Upper lobe of left lung (tissue), 6 donors: ENCODE results near the gene FAM120B. TPM values are rescaled to one million over a fixed set of nuclear protein-coding genes. Genes with fewer than 3 reads are reported as not detected.
A peak's percentile ranks its signal among the peaks of the same experiment; 100 is the strongest.

Experiments used
- ATAC-seq, 2 donors: fragments of 200-7000 bp; cut with Tn5 transposase; one replicate each; pipeline ENCODE4 v1.9.1; 2022; ENCODE audit warnings: mild to moderate bottlenecking in 2 of 2, moderate library complexity in 2 of 2; ENCODE audit not compliant: low FRiP score in 2 of 2
- DNase-seq, 2 donors: peaks; one replicate each; pipeline ENCODE4 v3.0.0-alpha.2; 2019 to 2020
- H3K27ac ChIP-seq, 4 donors: fragments of 200-600 bp; sonication (generic); one replicate each; pipeline ENCODE4 v1.5.1; 2016 to 2019
- H3K27me3 ChIP-seq, 4 donors: fragments of 200-600 bp; sonication (generic); one replicate each; pipeline ENCODE4 v1.5.1; 2017 to 2019
- H3K36me3 ChIP-seq, 4 donors: fragments of 200-600 bp; sonication (generic); one replicate each; pipeline ENCODE4 v1.5.1; 2016 to 2019
- H3K4me1 ChIP-seq, 4 donors: fragments of 200-600 bp; sonication (generic); one replicate each; pipeline ENCODE4 v1.5.1; 2018 to 2019
- H3K4me3 ChIP-seq, 4 donors: fragments of 200-600 bp; sonication (generic); one replicate each; pipeline ENCODE4 v1.5.1; 2017 to 2019; ENCODE audit warnings: mild to moderate bottlenecking in 2 of 4, moderate library complexity in 1 of 4
- H3K9me3 ChIP-seq, 4 donors: fragments of 200-600 bp; sonication (generic); one replicate each; pipeline ENCODE4 v1.5.1; 2018 to 2019
- EP300 ChIP-seq, 4 donors: sonication (generic); formaldehyde crosslinking; IDR thresholded peaks; one replicate each; pipeline ENCODE4 v1.5.1; 2017; ENCODE audit warnings: antibody characterized with exemption in 4 of 4, control low read depth in 2 of 4
- POLR2A ChIP-seq, 4 donors: fragments of 450-650 bp; IDR thresholded peaks; one replicate each; pipeline ENCODE4 v1.5.1; 2016 to 2017; ENCODE audit warnings: antibody characterized with exemption in 4 of 4, mild to moderate bottlenecking in 2 of 4
- POLR2AphosphoS5 ChIP-seq, 2 donors: sonication (generic); formaldehyde crosslinking; IDR thresholded peaks; one replicate each; pipeline ENCODE4 v1.5.1; 2017; ENCODE audit warnings: antibody characterized with exemption in 2 of 2
- WGBS, 2 donors: methylation state at CpG; one replicate each; pipeline ENCODE4 v1.1.5; 2017 to 2018; 5-methylcytosine and 5-hydroxymethylcytosine counted together
- total RNA-seq, 6 donors: library from RNA; depleted of rRNA in 4 of 6; stranded (reverse); fragments of >200 nt in 4 of 6; gene quantifications; one replicate each; pipeline versions ENCODE4 v1.1.0 to v1.2.1, GENCODE V29; 2016 to 2021
- TF ChIP-seq, protein P1 (sequence below), 6 experiments: fragments of 450-650 bp in 4 of 6; fragments of 200-600 bp in 2 of 6; sonication (generic) in 2 of 6; IDR thresholded peaks; one replicate each; pipeline ENCODE4 v1.5.1; 2016 to 2019; ENCODE audit warnings: antibody characterized with exemption in 6 of 6
- donor health status: DM: no; HTN: no; CAD: no; lungs with moderate emphysema.
- donor health status: DM: no; HTN: yes; CAD: no; lungs with severe emphysema.

FAM120B gene
- total RNA-seq, 6 donors from 2014 or later: 20.1 to 51.3 (median 28.3) TPM

DNA sequence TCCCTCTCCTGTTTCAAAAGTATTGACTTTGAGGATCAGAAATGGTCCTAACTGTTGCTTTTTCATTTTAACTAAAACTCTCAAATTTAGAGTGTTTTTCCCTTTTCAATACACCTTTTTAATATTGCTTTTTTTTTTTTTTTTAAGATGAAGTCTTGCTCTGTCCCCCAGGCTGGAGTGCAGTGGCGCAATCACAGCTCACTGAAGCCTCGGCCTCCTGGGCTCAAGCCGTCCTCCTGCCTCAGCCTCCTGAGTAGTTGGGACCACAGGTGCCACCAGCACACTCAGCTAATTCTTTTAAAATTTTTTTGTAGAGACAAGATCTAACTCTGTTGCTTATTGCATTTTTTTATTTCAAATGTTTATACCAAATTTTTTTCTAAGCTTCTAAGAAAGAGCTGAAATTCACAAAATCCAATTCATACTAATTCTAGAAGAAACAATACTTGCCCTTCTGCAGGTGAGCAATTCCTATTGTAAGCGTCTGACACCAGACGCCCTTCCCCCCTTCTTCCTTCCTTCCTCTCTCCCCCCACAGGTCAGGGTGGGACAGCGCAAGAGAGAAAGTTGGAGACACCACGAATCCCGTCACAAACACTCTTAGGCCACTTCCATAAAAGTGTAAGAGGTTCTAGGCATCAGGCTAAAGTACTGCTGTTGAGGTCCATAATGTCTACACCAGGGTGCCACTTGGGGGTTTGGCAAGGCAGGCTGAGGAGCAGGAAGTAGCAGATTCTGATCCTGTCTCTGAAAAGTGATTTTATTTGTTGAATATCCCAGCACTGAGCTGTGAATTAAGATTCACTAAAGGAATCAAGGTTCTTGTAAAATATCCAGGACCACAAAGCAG lies 28.4 kb upstream of the FAM120B start:
- Histone ChIP-seq H3K36me3 (peaks cover 0 to 13% (median 4%) of the 10 kb centered on the region in 4 donors), H3K27ac (peak overlapping the region in 1 of 4 donors; percentile 32), H3K27me3 (no peaks in the 10 kb centered on the region), H3K4me3 (no peak overlapping the region), H3K9me3 (no peaks in the 10 kb centered on the region), H3K4me1 (peaks cover 6 to 24% (median 15%) of the 10 kb centered on the region in 4 donors)
- no peak for TF ChIP-seq POLR2A (IDR thresholded peaks at IDR 0.05)
- TF ChIP-seq, protein P1, sequence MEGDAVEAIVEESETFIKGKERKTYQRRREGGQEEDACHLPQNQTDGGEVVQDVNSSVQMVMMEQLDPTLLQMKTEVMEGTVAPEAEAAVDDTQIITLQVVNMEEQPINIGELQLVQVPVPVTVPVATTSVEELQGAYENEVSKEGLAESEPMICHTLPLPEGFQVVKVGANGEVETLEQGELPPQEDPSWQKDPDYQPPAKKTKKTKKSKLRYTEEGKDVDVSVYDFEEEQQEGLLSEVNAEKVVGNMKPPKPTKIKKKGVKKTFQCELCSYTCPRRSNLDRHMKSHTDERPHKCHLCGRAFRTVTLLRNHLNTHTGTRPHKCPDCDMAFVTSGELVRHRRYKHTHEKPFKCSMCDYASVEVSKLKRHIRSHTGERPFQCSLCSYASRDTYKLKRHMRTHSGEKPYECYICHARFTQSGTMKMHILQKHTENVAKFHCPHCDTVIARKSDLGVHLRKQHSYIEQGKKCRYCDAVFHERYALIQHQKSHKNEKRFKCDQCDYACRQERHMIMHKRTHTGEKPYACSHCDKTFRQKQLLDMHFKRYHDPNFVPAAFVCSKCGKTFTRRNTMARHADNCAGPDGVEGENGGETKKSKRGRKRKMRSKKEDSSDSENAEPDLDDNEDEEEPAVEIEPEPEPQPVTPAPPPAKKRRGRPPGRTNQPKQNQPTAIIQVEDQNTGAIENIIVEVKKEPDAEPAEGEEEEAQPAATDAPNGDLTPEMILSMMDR (IDR thresholded peaks at IDR 0.05): no peak
- no peak for TF ChIP-seq POLR2AphosphoS5 (IDR thresholded peaks at IDR 0.05)
- no peak for TF ChIP-seq EP300 (IDR thresholded peaks at IDR 0.05)
- DNase-seq: no peak
- 63 to 66% methylated on average over 8 of the region's 8 CpGs for WGBS, 2 donors
- ATAC-seq: no peak

DNA sequence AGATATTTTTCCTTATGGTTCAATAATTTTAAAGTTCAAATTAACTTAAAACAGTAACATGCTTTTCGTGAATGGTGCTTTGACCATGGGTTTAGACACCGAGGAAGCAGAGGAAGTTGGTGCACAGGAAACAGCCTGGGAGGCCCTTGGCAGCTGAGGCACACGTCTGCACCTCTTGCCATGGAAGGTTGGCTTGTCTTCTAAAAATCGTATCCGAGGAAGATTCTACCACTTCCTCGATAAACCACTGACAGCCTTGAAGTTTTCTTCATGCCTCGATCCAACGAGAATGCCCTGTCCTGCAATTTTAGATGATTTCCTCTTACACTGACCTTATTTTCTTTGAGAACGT lies 27.8 kb upstream of the FAM120B start:
- no peaks in the 10 kb centered on the region for H3K9me3 ChIP-seq
- H3K27me3 ChIP-seq: no peaks in the 10 kb centered on the region
- peaks cover 6 to 24% (median 15%) of the 10 kb centered on the region in 4 donors for H3K4me1 ChIP-seq
- no peak overlapping the region for H3K4me3 ChIP-seq
- no peak for TF ChIP-seq EP300 (IDR thresholded peaks at IDR 0.05)
- TF ChIP-seq, protein P1 (IDR thresholded peaks at IDR 0.05): no peak
- TF ChIP-seq POLR2AphosphoS5 (IDR thresholded peaks at IDR 0.05): no peak
- TF ChIP-seq POLR2A (IDR thresholded peaks at IDR 0.05): no peak
- WGBS, 2 donors: 29 to 33% methylated on average over 9 of the region's 9 CpGs
- DNase-seq: peak in 1 of 2 donors; percentile 15
- H3K27ac ChIP-seq: peak overlapping the region in 1 of 4 donors; percentile 32
- ATAC-seq: no peak
- peaks cover 0 to 19% (median 7%) of the 10 kb centered on the region in 4 donors for H3K36me3 ChIP-seq

DNA sequence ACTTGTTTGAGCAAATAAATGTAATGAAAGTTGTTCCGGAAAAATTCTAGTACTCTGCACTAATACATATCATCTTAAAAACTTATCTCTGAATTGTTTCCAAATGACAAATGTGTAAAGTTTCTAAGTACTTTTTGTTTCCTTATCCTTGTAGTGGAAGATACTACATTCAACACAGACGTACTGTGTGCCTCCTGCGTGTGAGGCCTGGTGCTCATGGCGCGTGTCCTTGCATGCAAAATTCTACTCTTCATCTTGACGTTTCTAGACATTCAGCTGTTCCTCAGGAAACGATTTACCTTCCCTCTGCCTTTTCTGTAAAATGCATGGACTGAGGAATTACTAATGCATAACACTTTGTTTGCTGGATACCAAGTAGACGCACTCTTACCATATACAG lies 27.1 kb upstream of the FAM120B start:
- H3K4me3 ChIP-seq: no peak overlapping the region
- H3K36me3 ChIP-seq: peaks cover 0 to 26% (median 8%) of the 10 kb centered on the region in 4 donors
- 85 to 91% methylated on average over 8 of the region's 8 CpGs for whole genome bisulfite sequencing, 2 donors
- H3K4me1 ChIP-seq: peaks cover 6 to 24% (median 15%) of the 10 kb centered on the region in 4 donors
- H3K27me3 ChIP-seq: no peaks in the 10 kb centered on the region
- DNase-seq (peak in 1 of 2 donors; percentile 10), ATAC-seq (no peak)
- TF ChIP-seq, protein P1 (IDR thresholded peaks at IDR 0.05): no peak
- TF ChIP-seq EP300 (IDR thresholded peaks at IDR 0.05) (no peak), POLR2A (IDR thresholded peaks at IDR 0.05) (no peak)
- H3K27ac ChIP-seq: peak overlapping the region in 2 of 4 donors; percentile 12 to 52
- H3K9me3 ChIP-seq: no peaks in the 10 kb centered on the region

DNA sequence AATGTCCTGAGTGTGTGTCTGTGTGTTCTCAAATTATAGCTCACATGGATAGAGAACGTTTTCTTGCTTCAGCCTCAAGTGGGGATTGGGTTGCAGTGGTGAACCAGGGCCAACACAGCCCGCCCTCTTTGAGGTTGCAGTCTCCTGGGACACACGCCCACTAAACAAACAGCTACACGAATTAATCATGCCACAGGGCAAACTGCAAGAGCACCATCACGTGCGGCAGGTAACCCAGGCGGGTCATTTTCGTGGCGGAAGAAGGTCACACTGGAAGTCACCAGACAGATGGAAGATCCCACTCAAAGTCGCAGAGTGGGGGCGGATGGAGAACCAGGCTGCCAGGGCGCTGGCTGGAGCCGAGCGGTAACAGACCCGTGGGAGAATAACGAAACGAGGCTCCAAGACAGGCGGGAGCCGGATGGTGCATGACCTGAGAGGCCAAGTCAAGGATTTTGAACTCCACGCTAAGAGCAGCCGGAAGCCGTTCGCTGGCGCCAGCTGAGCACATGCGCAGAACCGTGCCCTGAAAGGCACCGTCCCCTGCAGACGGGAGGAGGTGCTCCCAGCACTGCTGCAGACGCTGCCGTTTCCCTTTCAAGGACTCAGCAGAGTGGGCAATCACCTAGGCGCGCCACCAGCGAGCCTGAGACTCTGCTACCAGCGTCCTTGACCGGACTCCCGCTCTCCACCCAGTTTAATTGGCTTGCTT lies 26.4 kb upstream of the FAM120B start:
- no peak for TF ChIP-seq EP300 (IDR thresholded peaks at IDR 0.05)
- TF ChIP-seq POLR2A (IDR thresholded peaks at IDR 0.05): peak in 1 of 4 donors; percentile 24
- TF ChIP-seq POLR2AphosphoS5 (IDR thresholded peaks at IDR 0.05): peak in 1 of 2 donors; percentile 60
- TF ChIP-seq, protein P1 (IDR thresholded peaks at IDR 0.05): no peak
- ATAC-seq: peak; percentile 86 to 89
- no peaks in the 10 kb centered on the region for H3K9me3 ChIP-seq
- peak; percentile 61 to 92 for DNase-seq
- no peaks in the 10 kb centered on the region for H3K27me3 ChIP-seq
- peaks cover 0 to 33% (median 10%) of the 10 kb centered on the region in 4 donors for H3K36me3 ChIP-seq
- H3K27ac ChIP-seq: peak overlapping the region in 3 of 4 donors; percentile 12 to 52 (median 36)
- peak overlapping the region in 3 of 4 donors; percentile 26 to 35 (median 26) for H3K4me3 ChIP-seq
- 55 to 73% methylated on average over 28 to 31 of the region's 36 CpGs for WGBS, 2 donors
- peaks cover 6 to 24% (median 15%) of the 10 kb centered on the region in 4 donors for H3K4me1 ChIP-seq
